Stomach (tissue), 9 donors: ENCODE data around the gene TENM4. TPM values are rescaled to one million over a fixed set of nuclear protein-coding genes. Genes with fewer than 3 reads are reported as not detected.
A peak's percentile ranks its signal among the peaks of the same experiment; 100 is the strongest.

Experiments
- DNase-seq, 2 donors: peaks; one replicate each; pipeline versions ENCODE4 v3.0.0 to v3.0.0-alpha.2; 2013 to 2019
- H3K27ac ChIP-seq, 5 donors: fragments of 200-600 bp in 4 of 5; sonication (generic) in 4 of 5; one replicate each; pipeline ENCODE4 v1.5.1; 2013 to 2019; ENCODE audit warnings: mild to moderate bottlenecking in 1 of 5, moderate library complexity in 1 of 5
- H3K27me3 ChIP-seq, 3 donors: fragments of 200-600 bp; sonication (generic); one replicate each; pipeline ENCODE4 v1.5.1; 2017 to 2019; ENCODE audit warnings: mixed run types in 1 of 3
- H3K36me3 ChIP-seq, 4 donors: fragments of 200-600 bp; sonication (generic); 1 replicate in 3 of 4; 2 replicates in 1 of 4; pipeline ENCODE4 v1.5.1; 2016 to 2019
- H3K4me1 ChIP-seq, 4 donors: fragments of 200-600 bp; sonication (generic); one replicate each; pipeline ENCODE4 v1.5.1; 2016 to 2019
- H3K4me3 ChIP-seq, 4 donors: fragments of 200-600 bp; sonication (generic) in 3 of 4; one replicate each; pipeline ENCODE4 v1.5.1; 2016 to 2019; ENCODE audit warnings: mild to moderate bottlenecking in 1 of 4
- H3K9me3 ChIP-seq, 4 donors: fragments of 200-600 bp; sonication (generic); one replicate each; pipeline ENCODE4 v1.5.1; 2016 to 2019
- CTCF ChIP-seq, 7 experiments: fragments of 450-650 bp in 4 of 7; fragments of 200-600 bp in 3 of 7; sonication (generic) in 3 of 7; IDR thresholded peaks; one replicate each; pipeline ENCODE4 v1.5.1; 2016 to 2019; ENCODE audit warnings: antibody characterized with exemption in 7 of 7, control low read depth in 2 of 7, mild to moderate bottlenecking in 1 of 7
- EP300 ChIP-seq: sonication (generic); formaldehyde crosslinking; IDR thresholded peaks from one replicate; pipeline ENCODE4 v1.6.1; 2017; ENCODE audit warnings: antibody characterized with exemption
- POLR2A ChIP-seq, 4 donors: fragments of 450-650 bp; IDR thresholded peaks; one replicate each; pipeline ENCODE4 v1.6.1; 2016; ENCODE audit warnings: antibody characterized with exemption in 4 of 4, control low read depth in 2 of 4, mild to moderate bottlenecking in 1 of 4, moderate library complexity in 1 of 4
- POLR2AphosphoS5 ChIP-seq, 3 donors: sonication (generic); formaldehyde crosslinking; IDR thresholded peaks; one replicate each; pipeline ENCODE4 v1.6.1; 2016; ENCODE audit warnings: antibody characterized with exemption in 3 of 3
- WGBS, 5 donors: extraction: QIAGEN DNeasy Blood & Tissue Kit in 3 of 5; methylation state at CpG; one replicate each; pipeline versions ENCODE4 v1.1.5 to v1.1.7; 2013 to 2018; 5-methylcytosine and 5-hydroxymethylcytosine counted together
- intact Hi-C: fragments of 100-400 bp; cut with DNase I; formaldehyde crosslinking; loops from one replicate; pipeline ENCODE4 v1.15.1; 2023; ENCODE audit warnings: low total_unique reads
- polyA plus RNA-seq, 3 donors: library from polyadenylated mRNA; stranded (reverse); fragments of 200-250 nt; gene quantifications; one replicate each; pipeline ENCODE4 v1.2.3, GENCODE V29; 2013
- total RNA-seq, 5 donors: library from RNA; depleted of rRNA; stranded (reverse); fragments of >200 nt; gene quantifications; one replicate each; pipeline versions ENCODE4 v1.1.0 to v1.2.3, GENCODE V29; 2014 to 2016
- donor health status: healthy with polysubstance abuse.
- donor health status: Bipolar disorder and iron deficiency.
- donor health status: healthy.

Gene TENM4
- total and polyA plus RNA-seq, 8 donors = 0.06 to 13.2 (median 0.87) TPM; not detected in 1

- H3K4me1 ChIP-seq = no peaks in the 10 kb centered on the region
- peak in 1 of 2 donors; percentile 40 for DNase-seq
- no peak for TF ChIP-seq CTCF (IDR thresholded peaks at IDR 0.05)
- no peak for TF ChIP-seq POLR2AphosphoS5 (IDR thresholded peaks at IDR 0.05)
- no peak for TF ChIP-seq EP300
- TF ChIP-seq POLR2A (IDR thresholded peaks at IDR 0.05) = no peak
- H3K9me3 ChIP-seq = no peaks in the 10 kb centered on the region
- H3K4me3 ChIP-seq = no peak overlapping the region
- WGBS, 5 donors = 69 to 91% (median 79%) methylated on average over 6 of the region's 6 CpGs
- H3K27me3 ChIP-seq = no peaks in the 10 kb centered on the region
- no peak overlapping the region for H3K27ac ChIP-seq
- no peaks in the 10 kb centered on the region for H3K36me3 ChIP-seq
- intact Hi-C loops = no loop called here
These were observed 98.1 kb downstream of the TENM4 start for GRCh38 chr11:79342686-79343085.

- H3K36me3 ChIP-seq = no peaks in the 10 kb centered on the region
- TF ChIP-seq POLR2A (IDR thresholded peaks at IDR 0.05) (no peak), POLR2AphosphoS5 (IDR thresholded peaks at IDR 0.05) (no peak), EP300 (no peak), CTCF (IDR thresholded peaks at IDR 0.05) (no peak)
- WGBS, 5 donors = 73 to 94% (median 87%) methylated on average over 8 of the region's 8 CpGs
- no peak overlapping the region for H3K4me3 ChIP-seq
- no peak overlapping the region for H3K27ac ChIP-seq
- H3K4me1 ChIP-seq = no peaks in the 10 kb centered on the region
- no peaks in the 10 kb centered on the region for H3K27me3 ChIP-seq
- no peak for DNase-seq
- no peaks in the 10 kb centered on the region for H3K9me3 ChIP-seq
- intact Hi-C loops = no loop called here
These were observed 98.6 kb downstream of the TENM4 start for GRCh38 chr11:79342236-79342635.

GRCh38 chr11:79340535-79340934, 100.3 kb downstream of the TENM4 start:
- Histone ChIP-seq H3K4me3 (no peak overlapping the region), H3K27me3 (no peaks in the 10 kb centered on the region), H3K9me3 (no peaks in the 10 kb centered on the region), H3K36me3 (no peaks in the 10 kb centered on the region), H3K27ac (no peak overlapping the region), H3K4me1 (no peaks in the 10 kb centered on the region)
- no peak for DNase-seq
- 70 to 81% (median 78%) methylated on average over 3 of the region's 3 CpGs for WGBS, 5 donors
- intact Hi-C loops = no loop called here
- TF ChIP-seq EP300 (no peak), POLR2A (IDR thresholded peaks at IDR 0.05) (no peak), CTCF (IDR thresholded peaks at IDR 0.05) (no peak), POLR2AphosphoS5 (IDR thresholded peaks at IDR 0.05) (no peak)

- Histone ChIP-seq H3K36me3 (no peaks in the 10 kb centered on the region), H3K4me1 (no peaks in the 10 kb centered on the region), H3K27me3 (no peaks in the 10 kb centered on the region), H3K9me3 (no peaks in the 10 kb centered on the region), H3K27ac (no peak overlapping the region), H3K4me3 (no peak overlapping the region)
- intact Hi-C loops = no loop called here
- no peak for DNase-seq
- TF ChIP-seq POLR2AphosphoS5 (IDR thresholded peaks at IDR 0.05) = no peak
- TF ChIP-seq EP300 = no peak
- no peak for TF ChIP-seq POLR2A (IDR thresholded peaks at IDR 0.05)
- no peak for TF ChIP-seq CTCF (IDR thresholded peaks at IDR 0.05)
- WGBS, 5 donors = 61 to 79% (median 67%) methylated on average over 6 of the region's 6 CpGs
These were observed 103.9 kb downstream of the TENM4 start for GRCh38 chr11:79336797-79337517.
